Ovary (tissue), 9 donors: Measurements from ENCODE around the gene PACS2. TPM values are rescaled to one million over a fixed set of nuclear protein-coding genes. Genes with fewer than 3 reads are reported as not detected.
A peak's percentile ranks its signal among the peaks of the same experiment; 100 is the strongest.

Source experiments
- DNase-seq, 5 donors: peaks; one replicate each; pipeline ENCODE4 v3.0.0-alpha.2; 2019 to 2020
- H3K27ac ChIP-seq, 2 donors: fragments of 200-600 bp; one replicate each; pipeline versions ENCODE4 v1.5.1 to v1.8.0; 2019 to 2022
- H3K27me3 ChIP-seq: fragments of 200-600 bp; one replicate; pipeline ENCODE4 v1.8.0; 2022
- H3K36me3 ChIP-seq: fragments of 200-600 bp; sonication (generic); one replicate; pipeline ENCODE4 v1.5.1; 2019
- H3K4me1 ChIP-seq: one replicate; pipeline ENCODE4 v1.8.1; 2013; ENCODE audit warnings: mild to moderate bottlenecking, moderate library complexity; ENCODE audit not compliant: insufficient read depth
- H3K4me3 ChIP-seq: fragments of 200-600 bp; sonication (generic); one replicate; pipeline ENCODE4 v1.5.1; 2017
- H3K9me3 ChIP-seq, 2 donors: fragments of 200-600 bp in 1 of 2; sonication (generic) in 1 of 2; one replicate each; pipeline versions ENCODE4 v1.5.1 to v1.8.1; 2013 to 2019; ENCODE audit warnings: mild to moderate bottlenecking in 1 of 2, moderate library complexity in 1 of 2
- CTCF ChIP-seq, 3 donors: fragments of 450-650 bp in 2 of 3; fragments of 200-600 bp in 1 of 3; IDR thresholded peaks; one replicate each; pipeline versions ENCODE4 v1.5.1 to v1.8.0; 2016 to 2022; ENCODE audit warnings: antibody characterized with exemption in 3 of 3, mild to moderate bottlenecking in 1 of 3
- EP300 ChIP-seq: sonication (generic); formaldehyde crosslinking; IDR thresholded peaks from one replicate; pipeline ENCODE4 v1.6.1; 2017; ENCODE audit warnings: antibody characterized with exemption
- POLR2A ChIP-seq: fragments of 450-650 bp; IDR thresholded peaks from one replicate; pipeline ENCODE4 v1.6.1; 2017; ENCODE audit warnings: antibody characterized with exemption, mild to moderate bottlenecking, moderate library complexity
- WGBS, 3 donors: extraction: QIAGEN DNeasy Blood & Tissue Kit in 1 of 3; methylation state at CpG; one replicate each; pipeline versions ENCODE4 v1.1.5 to v1.1.7; 2013 to 2017; 5-methylcytosine and 5-hydroxymethylcytosine counted together
- intact Hi-C, 4 donors: fragments of 100-400 bp; cut with DNase I; formaldehyde crosslinking; loops; one replicate each; pipeline versions ENCODE4 v1.11.0 to v1.15.1; 2022 to 2023
- polyA plus RNA-seq, 2 donors: library from polyadenylated mRNA; stranded (reverse); fragments of 200-250 nt in 1 of 2; fragments of 350-450 nt in 1 of 2; fragmentation: Illumina TruSeq in 1 of 2; extraction: RNeasy Lipid Tissue Mini Kit (QIAGEN cat#74804) in 1 of 2; gene quantifications; one replicate each; pipeline ENCODE4 v1.2.3, GENCODE V29; 2013 to 2014
- total RNA-seq, 7 donors: library from RNA; depleted of rRNA in 2 of 7; stranded (reverse); fragments of >200 nt in 2 of 7; fragmentation: NEBNext Ultra II Directional in 3 of 7; extraction: Animal tissue kit (Norgen Biotek cat#: 25700) in 3 of 7; gene quantifications; one replicate each; pipeline versions ENCODE4 v1.1.0 to v1.2.4, GENCODE V29; 2016 to 2023
- donor health status: DM: no; HTN: no; CAD: no; lungs with moderate emphysema.
- donor health status: DM: no; HTN: no; CAD: no.
- donor health status: Bipolar disorder and iron deficiency.
- donor health status: DM: yes; HTN: yes; CAD: no.
- donor health status: DM: no; HTN: no; CAD: no.
- donor health status: DM: yes; HTN: yes; CAD: no.

PACS2 gene
- total and polyA plus RNA-seq, 9 donors: 21.2 to 91.9 (median 60.6) TPM

GRCh38 chr14:105416671-105417070, 102.1 kb downstream of the PACS2 start:
- DNase-seq: no peak
- Histone ChIP-seq H3K27ac (no peak overlapping the region), H3K4me1 (peaks cover 14% of the 10 kb centered on the region), H3K36me3 (no peaks in the 10 kb centered on the region), H3K4me3 (no peak overlapping the region), H3K27me3 (no peaks in the 10 kb centered on the region), H3K9me3 (no peaks in the 10 kb centered on the region)
- TF ChIP-seq CTCF (IDR thresholded peaks at IDR 0.05) (no peak), EP300 (no peak), POLR2A (no peak)
- intact Hi-C loops: loop anchor here in 1 of 4 donors (10.0 kb wide), 1 partner anchor 58 kb away; the partner anchor contains the start of gene CRIP2
- 92 to 97% (median 93%) methylated on average over 11 of the region's 11 CpGs for WGBS, 3 donors

DNA sequence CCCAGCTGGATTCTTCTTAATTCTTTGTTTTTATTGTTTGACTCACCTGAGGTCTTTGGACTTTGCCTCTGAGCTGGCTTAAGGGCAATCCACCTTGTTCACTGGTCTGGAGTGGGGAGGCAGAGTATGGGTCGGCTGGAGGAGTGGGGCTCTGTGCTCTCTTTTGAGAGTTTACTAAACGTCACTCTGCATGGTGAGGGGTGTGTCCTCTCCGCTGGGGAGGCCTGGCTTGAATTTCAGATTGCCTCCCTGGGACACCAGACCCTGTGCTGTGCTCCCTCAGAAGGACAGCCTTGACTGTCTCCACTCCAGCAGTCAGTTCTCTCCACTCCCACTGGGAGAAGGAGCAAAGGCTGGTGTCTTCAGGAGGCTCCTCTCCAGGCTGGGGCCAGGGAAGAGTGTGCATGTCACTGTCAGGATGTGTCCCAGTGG, 103.2 kb downstream of the PACS2 start:
- Histone ChIP-seq H3K27me3 (no peaks in the 10 kb centered on the region), H3K36me3 (no peaks in the 10 kb centered on the region), H3K9me3 (no peaks in the 10 kb centered on the region), H3K4me1 (peaks cover 21% of the 10 kb centered on the region), H3K4me3 (no peak overlapping the region), H3K27ac (no peak overlapping the region)
- peak in 1 of 5 donors; percentile 19 for DNase-seq
- TF ChIP-seq POLR2A (no peak), EP300 (no peak), CTCF (IDR thresholded peaks at IDR 0.05) (no peak)
- intact Hi-C loops: loop anchor here in 1 of 4 donors (10.0 kb wide), 1 partner anchor 57 kb away; the partner anchor contains the start of gene CRIP2
- 86 to 93% (median 91%) methylated on average over 3 of the region's 3 CpGs for WGBS, 3 donors

- DNase-seq: peak in 1 of 5 donors; percentile 32
- Histone ChIP-seq H3K36me3 (no peaks in the 10 kb centered on the region), H3K4me3 (peak overlapping the region; percentile 56), H3K27ac (no peak overlapping the region), H3K4me1 (peaks cover 21% of the 10 kb centered on the region), H3K9me3 (no peaks in the 10 kb centered on the region), H3K27me3 (no peaks in the 10 kb centered on the region)
- TF ChIP-seq POLR2A (no peak), CTCF (IDR thresholded peaks at IDR 0.05) (no peak), EP300 (no peak)
- intact Hi-C loops: loop anchor here in 1 of 4 donors (10.0 kb wide), 1 partner anchor 56 kb away; the partner anchor contains the start of gene CRIP2
- WGBS, 3 donors: 63 to 70% (median 66%) methylated on average over 19 of the region's 19 CpGs
These were observed 104.0 kb downstream of the PACS2 start for GRCh38 chr14:105418269-105419194.

- intact Hi-C loops: loop anchor here in 2 of 4 donors (10.0 kb wide), 1 partner anchor 55 kb away; the partner anchor contains the start of gene CRIP2 (in 2 of the 2)
- no peaks in the 10 kb centered on the region for H3K36me3 ChIP-seq
- WGBS, 3 donors: 2 to 13% (median 2%) methylated on average over 18 to 95 of the region's 96 CpGs
- H3K27me3 ChIP-seq: no peaks in the 10 kb centered on the region
- peak in 2 of 5 donors; percentile 53 to 60 for DNase-seq
- H3K4me3 ChIP-seq: peak within 1 kb of the TSS; percentile 56
- no peaks in the 10 kb centered on the region for H3K9me3 ChIP-seq
- H3K27ac ChIP-seq: peak within 1 kb of the TSS; percentile 48 to 72
- no peak for TF ChIP-seq POLR2A
- TF ChIP-seq EP300: no peak
- no peak for TF ChIP-seq CTCF (IDR thresholded peaks at IDR 0.05)
- peaks cover 20% of the 10 kb centered on the region for H3K4me1 ChIP-seq
These were observed 104.9 kb downstream of the PACS2 start, which contains the start of gene MTA1 for GRCh38 chr14:105419195-105420091. MTA1 (plus strand) TSS chr14:105419827; CDS start chr14:105420036, 209 bp downstream.
